Kidney (tissue), 14 donors: ENCODE data around the gene SOBP. TPM values are rescaled to one million over a fixed set of nuclear protein-coding genes. Genes with fewer than 3 reads are reported as not detected.

Experiments used
- DNase-seq, 5 donors: peaks; one replicate each; pipeline ENCODE4 v3.0.0-alpha.2; 2013 to 2020
- FAIRE-seq: peaks from 2 replicates; lab custom pipeline; 2012; peaks lifted over from hg19 to GRCh38; lab: Jason Lieb, UNC
- H3K27ac ChIP-seq, 2 donors: one replicate each; pipeline ENCODE4 v1.7.0; 2013; ENCODE audit warnings: low read depth in 2 of 2, low read length in 2 of 2, inconsistent platforms in 1 of 2
- H3K27me3 ChIP-seq: one replicate; pipeline ENCODE4 v1.7.1; 2013; ENCODE audit warnings: low read length, inconsistent platforms; ENCODE audit not compliant: control insufficient read depth, insufficient read depth
- H3K36me3 ChIP-seq, 3 donors: one replicate each; pipeline versions ENCODE4 v1.7.0 to v1.7.1; 2013; ENCODE audit warnings: low read length in 3 of 3, control low read depth in 1 of 3, inconsistent platforms in 1 of 3; ENCODE audit not compliant: insufficient read depth in 3 of 3, control insufficient read depth in 2 of 3
- H3K4me1 ChIP-seq, 3 donors: one replicate each; pipeline versions ENCODE4 v1.7.0 to v1.7.1; 2013; ENCODE audit warnings: low read length in 3 of 3, inconsistent platforms in 1 of 3, low read depth in 1 of 3; ENCODE audit not compliant: control insufficient read depth in 2 of 3, insufficient read depth in 2 of 3
- H3K4me3 ChIP-seq, 3 donors: one replicate each; pipeline versions ENCODE4 v1.7.0 to v1.8.1; 2013; ENCODE audit warnings: low read length in 3 of 3, control low read depth in 1 of 3, inconsistent platforms in 1 of 3
- H3K9ac ChIP-seq, 3 donors: one replicate each; pipeline versions ENCODE4 v1.7.0 to v1.7.1; 2013; ENCODE audit warnings: low read length in 3 of 3, control low read depth in 1 of 3, inconsistent platforms in 1 of 3
- H3K9me3 ChIP-seq, 3 donors: one replicate each; pipeline versions ENCODE4 v1.7.0 to v1.7.1; 2013; ENCODE audit warnings: low read length in 3 of 3, control low read depth in 1 of 3, inconsistent platforms in 1 of 3; ENCODE audit not compliant: control insufficient read depth in 2 of 3, insufficient read depth in 1 of 3
- intact Hi-C: fragments of 100-400 bp; cut with DNase I; formaldehyde crosslinking; loops from one replicate; pipeline ENCODE4 v1.11.1; 2022
- polyA plus RNA-seq: library from polyadenylated mRNA; stranded (reverse); fragments of 350-450 nt; fragmentation: Illumina TruSeq; extraction: RNeasy Lipid Tissue Mini Kit (QIAGEN cat#74804); gene quantifications from one replicate; pipeline ENCODE4 v1.2.3, GENCODE V29; 2014; ENCODE audit warnings: low read depth, low replicate concordance; ENCODE audit not compliant: insufficient read depth
- total RNA-seq: library from RNA; stranded (reverse); fragmentation: NEBNext Ultra II Directional; extraction: Animal tissue kit (Norgen Biotek cat#: 25700); gene quantifications from one replicate; pipeline ENCODE4 v1.2.1, GENCODE V29; 2021
- TF ChIP-seq, protein P1 (sequence below): IDR thresholded peaks from 3 replicates; pipeline ENCODE4 v1.5.1; 2012; ENCODE audit warnings: mild to moderate bottlenecking, moderate library complexity, borderline replicate concordance; ENCODE audit not compliant: insufficient read depth; ENCODE audit errors: extremely low read depth
- donor health status: control.
- donor health status: control.
- donor health status: control.
- donor health status: control.
- donor health status: control.
- donor health status: DM: yes; HTN: yes; CAD: no.
- donor health status: Normal renal cell carcinoma (clear cell type).

The SOBP gene
- total and polyA plus RNA-seq, 2 donors from 2014 or later = 5.4 to 9.5 TPM

GRCh38 chr6:107532706-107533105 lies 42.8 kb downstream of the SOBP start:
- no peak overlapping the region for H3K9ac ChIP-seq
- H3K27ac ChIP-seq = no peak overlapping the region
- H3K4me1 ChIP-seq = no peaks in the 10 kb centered on the region
- H3K27me3 ChIP-seq = no peaks in the 10 kb centered on the region
- H3K9me3 ChIP-seq = no peaks in the 10 kb centered on the region
- TF ChIP-seq, protein P1, sequence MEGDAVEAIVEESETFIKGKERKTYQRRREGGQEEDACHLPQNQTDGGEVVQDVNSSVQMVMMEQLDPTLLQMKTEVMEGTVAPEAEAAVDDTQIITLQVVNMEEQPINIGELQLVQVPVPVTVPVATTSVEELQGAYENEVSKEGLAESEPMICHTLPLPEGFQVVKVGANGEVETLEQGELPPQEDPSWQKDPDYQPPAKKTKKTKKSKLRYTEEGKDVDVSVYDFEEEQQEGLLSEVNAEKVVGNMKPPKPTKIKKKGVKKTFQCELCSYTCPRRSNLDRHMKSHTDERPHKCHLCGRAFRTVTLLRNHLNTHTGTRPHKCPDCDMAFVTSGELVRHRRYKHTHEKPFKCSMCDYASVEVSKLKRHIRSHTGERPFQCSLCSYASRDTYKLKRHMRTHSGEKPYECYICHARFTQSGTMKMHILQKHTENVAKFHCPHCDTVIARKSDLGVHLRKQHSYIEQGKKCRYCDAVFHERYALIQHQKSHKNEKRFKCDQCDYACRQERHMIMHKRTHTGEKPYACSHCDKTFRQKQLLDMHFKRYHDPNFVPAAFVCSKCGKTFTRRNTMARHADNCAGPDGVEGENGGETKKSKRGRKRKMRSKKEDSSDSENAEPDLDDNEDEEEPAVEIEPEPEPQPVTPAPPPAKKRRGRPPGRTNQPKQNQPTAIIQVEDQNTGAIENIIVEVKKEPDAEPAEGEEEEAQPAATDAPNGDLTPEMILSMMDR = no peak
- intact Hi-C loops = no loop called here
- no peaks in the 10 kb centered on the region for H3K36me3 ChIP-seq
- no peak for FAIRE-seq
- no peak for DNase-seq
- H3K4me3 ChIP-seq = no peak overlapping the region

DNA sequence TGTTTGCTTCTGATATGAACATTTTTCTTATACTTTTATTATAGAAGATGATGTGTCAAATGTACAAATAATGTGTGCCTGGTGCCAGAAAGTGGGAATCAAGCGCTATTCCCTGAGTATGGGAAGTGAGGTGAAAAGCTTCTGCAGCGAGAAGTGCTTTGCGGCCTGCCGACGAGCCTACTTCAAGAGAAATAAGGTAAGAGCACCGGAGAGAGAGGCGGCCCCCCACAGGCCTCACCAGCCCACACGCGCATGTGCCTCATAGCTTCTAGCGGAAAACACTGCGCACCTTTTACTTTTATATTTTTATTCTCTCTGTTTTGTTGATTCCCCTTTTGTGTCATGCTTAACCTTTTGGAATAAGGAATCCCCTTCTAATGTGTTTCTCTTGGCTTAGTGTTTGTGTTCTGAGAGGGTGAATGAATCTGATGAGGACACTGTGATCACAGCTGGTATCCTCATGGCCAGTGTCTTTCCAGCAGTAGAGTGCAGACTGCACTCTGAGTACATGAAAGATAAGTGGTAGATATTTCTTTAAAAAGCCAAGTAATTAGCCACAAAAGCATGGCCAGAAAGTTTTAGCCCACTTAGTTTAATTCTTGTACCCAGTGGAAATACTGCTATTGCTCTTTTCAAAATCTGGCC lies 43.6 kb downstream of the SOBP start:
- TF ChIP-seq, protein P1 = no peak
- Histone ChIP-seq H3K27me3 (no peaks in the 10 kb centered on the region), H3K9ac (no peak overlapping the region), H3K4me1 (peaks cover 0 to 5% (median 0%) of the 10 kb centered on the region in 3 donors), H3K27ac (no peak overlapping the region), H3K4me3 (no peak overlapping the region), H3K36me3 (no peaks in the 10 kb centered on the region), H3K9me3 (no peaks in the 10 kb centered on the region)
- FAIRE-seq (no peak), DNase-seq (no peak)
- intact Hi-C loops = no loop called here

DNA sequence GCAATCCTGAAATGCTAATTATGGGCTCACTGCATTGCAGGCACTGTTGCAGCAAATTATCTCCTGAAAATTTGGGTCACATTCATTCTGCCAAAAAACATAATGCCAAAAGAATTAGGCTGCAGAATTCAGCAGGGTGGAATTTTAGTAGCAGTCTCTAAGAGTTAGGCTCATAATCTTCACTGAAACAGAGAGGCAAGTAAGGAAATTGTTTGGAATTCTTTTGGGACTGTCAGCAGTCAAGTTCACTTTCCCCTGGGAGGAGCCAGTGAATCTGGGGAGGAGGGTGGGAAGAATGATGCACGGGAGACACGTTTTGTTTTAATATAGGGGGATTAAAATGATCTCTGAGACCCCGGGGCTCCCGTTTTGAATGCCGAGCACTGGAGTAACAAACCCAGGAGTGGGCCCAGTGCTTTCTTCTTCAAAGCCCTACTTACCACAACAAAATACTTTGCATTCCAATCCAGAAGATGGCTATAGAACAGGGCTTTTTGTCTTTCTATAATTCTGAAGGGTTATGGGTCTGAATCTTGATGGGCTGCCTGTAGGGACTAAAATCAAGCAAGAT lies 44.7 kb downstream of the SOBP start:
- intact Hi-C loops = no loop called here
- FAIRE-seq = no peak

More for the DNA sequence above, 44.7 kb downstream of the SOBP start:
- no peak overlapping the region for H3K4me3 ChIP-seq
- TF ChIP-seq, protein P1 = no peak
- no peaks in the 10 kb centered on the region for H3K9me3 ChIP-seq
- H3K4me1 ChIP-seq = peaks cover 0 to 13% (median 4%) of the 10 kb centered on the region in 3 donors
- H3K9ac ChIP-seq = no peak overlapping the region
- no peak overlapping the region for H3K27ac ChIP-seq
- no peaks in the 10 kb centered on the region for H3K36me3 ChIP-seq
- DNase-seq = no peak
- H3K27me3 ChIP-seq = no peaks in the 10 kb centered on the region
